HepG2 (cell line): ENCODE data around the gene MBIP. TPM values are rescaled to one million over a fixed set of nuclear protein-coding genes. Genes with fewer than 3 reads are reported as not detected.

ENCODE experiments used
- KLF6 ChIP-seq: IDR thresholded peaks from 2 replicates; pipeline ENCODE4 v1.8.0; 2016; ENCODE audit warnings: missing biosample characterization, missing genetic modification reagents
- NR2F1 ChIP-seq, 2 experiments: fragments of 450-650 bp in 1 of 2; formaldehyde crosslinking in 1 of 2; IDR thresholded peaks; 2 replicates each; pipeline versions ENCODE4 v1.5.0 to v1.6.1; 2016 to 2020; ENCODE audit warnings: mild to moderate bottlenecking in 1 of 2, missing compliant biosample characterization in 1 of 2, missing genetic modification reagents in 1 of 2, moderate library complexity in 1 of 2
- POLR2G ChIP-seq: fragments of 200-400 bp; formaldehyde crosslinking; IDR thresholded peaks from 2 replicates; pipeline ENCODE4 v1.6.1; 2018; ENCODE audit warnings: mild to moderate bottlenecking, low read depth, low read length, moderate library complexity
- RBM22 ChIP-seq: fragments of 200-400 bp; formaldehyde crosslinking; optimal IDR thresholded peaks from 2 replicates; pipeline ENCODE3; 2017; ENCODE audit warnings: mild to moderate bottlenecking, low read length, moderate library complexity
- RBM39 ChIP-seq: fragments of 200-400 bp; formaldehyde crosslinking; IDR thresholded peaks from one replicate; pipeline ENCODE4 v1.6.1; 2018; ENCODE audit warnings: antibody characterized with exemption, mild to moderate bottlenecking, low read depth, low read length; ENCODE audit not compliant: poor library complexity, severe bottlenecking
- REL ChIP-seq: sonication (generic); formaldehyde crosslinking; conservative IDR thresholded peaks from 2 replicates; pipeline ENCODE4 v1.8.0; 2022; ENCODE audit warnings: mild to moderate bottlenecking, missing genetic modification reagents, moderate library complexity
- RFX1 ChIP-seq: fragments of 450-650 bp; IDR thresholded peaks from 2 replicates; pipeline ENCODE4 v1.6.1; 2017
- SP2 ChIP-seq: sonication (generic); formaldehyde crosslinking; IDR thresholded peaks from 2 replicates; pipeline ENCODE4 v1.5.1; 2020; ENCODE audit warnings: mild to moderate bottlenecking, missing genetic modification reagents
- TOPORS ChIP-seq: sonication (generic); formaldehyde crosslinking; IDR thresholded peaks from 2 replicates; pipeline ENCODE4 v1.8.0; 2023; ENCODE audit warnings: mild to moderate bottlenecking, missing genetic modification reagents
- ZNF24 ChIP-seq: fragments of 450-650 bp; IDR thresholded peaks from 2 replicates; pipeline ENCODE4 v1.6.1; 2017; ENCODE audit warnings: antibody characterized with exemption, mild to moderate bottlenecking
- ZNF383 ChIP-seq: sonication (generic); formaldehyde crosslinking; IDR thresholded peaks from 2 replicates; pipeline ENCODE4 v1.4.0; 2020; ENCODE audit warnings: missing genetic modification reagents, mild to moderate bottlenecking, borderline replicate concordance
- ZNF432 ChIP-seq: sonication (generic); formaldehyde crosslinking; IDR thresholded peaks from 2 replicates; pipeline ENCODE4 v1.5.0; 2020; ENCODE audit warnings: missing genetic modification reagents, mild to moderate bottlenecking, borderline replicate concordance
- ZNF713 ChIP-seq: sonication (generic); formaldehyde crosslinking; IDR thresholded peaks from 2 replicates; pipeline ENCODE4 v1.4.0; 2020; ENCODE audit warnings: mild to moderate bottlenecking, missing genetic modification reagents
- ZNF768 ChIP-seq: sonication (generic); formaldehyde crosslinking; IDR thresholded peaks from 2 replicates; pipeline ENCODE4 v1.4.0; 2020; ENCODE audit warnings: missing genetic modification reagents
- ZNF879 ChIP-seq: sonication (generic); formaldehyde crosslinking; IDR thresholded peaks from 2 replicates; pipeline ENCODE4 v1.8.1; 2023; ENCODE audit warnings: missing genetic modification reagents
- polyA plus RNA-seq, 8 experiments: library from polyadenylated mRNA; depleted of rRNA in 3 of 8; stranded (reverse) in 7 of 8; unstranded in 1 of 8; fragments of >200 nt; fragmentation: Illumina TruSeq in 4 of 8; extraction: Trizol in 4 of 8; gene quantifications; 2 replicates each; pipeline versions ENCODE4 v1.2.1 to v1.2.3, GENCODE V29; 2011 to 2016; ENCODE audit warnings: low read depth in 4 of 8, missing spikeins in 1 of 8, mixed read lengths in 1 of 8; ENCODE audit not compliant: insufficient read depth in 1 of 8
- total RNA-seq, 5 experiments: library from RNA; depleted of rRNA; stranded (reverse); fragments of >200 nt; fragmentation: Illumina TruSeq; extraction: Trizol; gene quantifications; 2 replicates each; pipeline ENCODE4 v1.2.3, GENCODE V29; 2016; ENCODE audit warnings: low read depth in 1 of 5
- TF ChIP-seq, protein P1 (sequence below): sonication (generic); formaldehyde crosslinking; IDR thresholded peaks from 2 replicates; pipeline ENCODE4 v1.4.0; 2020; ENCODE audit warnings: missing genetic modification reagents
- TF ChIP-seq, protein P2 (sequence below): sonication (generic); formaldehyde crosslinking; IDR thresholded peaks from 2 replicates; pipeline ENCODE4 v1.4.0; 2020; ENCODE audit warnings: missing genetic modification reagents; ENCODE audit errors: not compliant biosample characterization
- TF ChIP-seq, protein P3 (sequence below): sonication (generic); formaldehyde crosslinking; IDR thresholded peaks from 2 replicates; pipeline ENCODE4 v1.4.0; 2020; ENCODE audit warnings: missing genetic modification reagents, mild to moderate bottlenecking, borderline replicate concordance
- TF ChIP-seq, protein P4 (sequence below): sonication (generic); formaldehyde crosslinking; IDR thresholded peaks from 2 replicates; pipeline ENCODE4 v1.8.1; 2022; ENCODE audit warnings: low read depth, mild to moderate bottlenecking, missing genetic modification reagents
- TF ChIP-seq, protein P5 (sequence below): sonication (generic); formaldehyde crosslinking; IDR thresholded peaks from 2 replicates; pipeline ENCODE4 v1.4.0; 2020; ENCODE audit warnings: missing genetic modification reagents

MBIP gene
- total and polyA plus RNA-seq, 2 of the 13 experiments (the other 11 are each of a cell fraction or from before 2014, with no cell fraction given) = 48.1 to 48.6 TPM

DNA sequence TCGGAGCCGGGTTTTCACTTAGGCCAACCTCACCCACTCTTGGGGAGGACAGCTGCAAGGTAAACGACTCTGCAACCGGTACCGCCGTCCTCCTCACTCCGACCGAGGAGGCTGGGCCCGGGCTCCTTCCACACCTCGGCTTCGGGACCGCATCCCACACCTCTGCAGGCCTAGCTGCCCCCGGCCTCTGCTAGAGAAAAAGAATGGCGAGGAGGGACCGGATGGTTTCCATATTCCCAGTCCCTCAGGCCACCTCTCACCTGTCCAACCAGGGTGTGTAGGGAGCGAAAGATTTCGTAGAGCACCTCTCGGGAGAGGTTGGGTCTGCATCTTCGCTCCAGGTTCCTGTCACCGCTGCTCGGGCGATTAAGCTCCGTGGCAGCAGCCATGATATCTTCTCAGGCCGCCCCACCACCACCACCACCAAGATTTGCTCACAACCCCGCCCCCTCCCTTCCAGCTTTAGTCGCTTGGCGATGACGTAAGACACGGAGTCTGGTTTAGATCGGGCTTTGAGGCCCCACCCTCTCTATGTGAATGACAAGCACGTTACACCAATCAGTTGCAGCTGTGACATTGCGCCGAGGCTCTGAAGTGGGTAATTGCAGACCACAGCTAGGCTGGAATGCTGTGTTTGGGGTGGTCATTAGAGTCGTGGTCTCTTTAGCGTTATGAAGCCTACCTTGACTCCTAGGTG, at the start of gene MBIP (continued):
- TF ChIP-seq, protein P1, sequence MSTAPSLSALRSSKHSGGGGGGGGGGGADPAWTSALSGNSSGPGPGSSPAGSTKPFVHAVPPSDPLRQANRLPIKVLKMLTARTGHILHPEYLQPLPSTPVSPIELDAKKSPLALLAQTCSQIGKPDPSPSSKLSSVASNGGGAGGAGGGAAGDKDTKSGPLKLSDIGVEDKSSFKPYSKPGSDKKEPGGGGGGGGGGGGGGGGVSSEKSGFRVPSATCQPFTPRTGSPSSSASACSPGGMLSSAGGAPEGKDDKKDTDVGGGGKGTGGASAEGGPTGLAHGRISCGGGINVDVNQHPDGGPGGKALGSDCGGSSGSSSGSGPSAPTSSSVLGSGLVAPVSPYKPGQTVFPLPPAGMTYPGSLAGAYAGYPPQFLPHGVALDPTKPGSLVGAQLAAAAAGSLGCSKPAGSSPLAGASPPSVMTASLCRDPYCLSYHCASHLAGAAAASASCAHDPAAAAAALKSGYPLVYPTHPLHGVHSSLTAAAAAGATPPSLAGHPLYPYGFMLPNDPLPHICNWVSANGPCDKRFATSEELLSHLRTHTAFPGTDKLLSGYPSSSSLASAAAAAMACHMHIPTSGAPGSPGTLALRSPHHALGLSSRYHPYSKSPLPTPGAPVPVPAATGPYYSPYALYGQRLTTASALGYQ = 0 out of 2 replicates have a peak, but pooled peaks have one; percentile 56
- TF ChIP-seq, protein P2, sequence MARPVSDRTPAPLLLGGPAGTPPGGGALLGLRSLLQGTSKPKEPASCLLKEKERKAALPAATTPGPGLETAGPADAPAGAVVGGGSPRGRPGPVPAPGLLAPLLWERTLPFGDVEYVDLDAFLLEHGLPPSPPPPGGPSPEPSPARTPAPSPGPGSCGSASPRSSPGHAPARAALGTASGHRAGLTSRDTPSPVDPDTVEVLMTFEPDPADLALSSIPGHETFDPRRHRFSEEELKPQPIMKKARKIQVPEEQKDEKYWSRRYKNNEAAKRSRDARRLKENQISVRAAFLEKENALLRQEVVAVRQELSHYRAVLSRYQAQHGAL = no peak
- TF ChIP-seq ZNF879 (CRISPR knock-in tag) (peak; percentile 64; the same call in 1 of the 2 replicates), RBM39 (peak; percentile 93), ZNF24 (peak; percentile 49), ZNF383 (CRISPR knock-in tag) (no peak; the same call in 1 of the 2 replicates), ZNF432 (no peak), ZNF713 (CRISPR knock-in tag) (no peak), TOPORS (peak; percentile 90), POLR2G (peak; percentile 87), KLF6 (CRISPR knock-in tag) (peak; percentile 87; the same call in 1 of the 2 replicates), NR2F1 (CRISPR knock-in tag; IDR thresholded peaks at IDR 0.05) (peak in 1 of 2 experiments; percentile 62; a peak in 2 of 4 replicates), REL (no peak), RFX1 (no peak), RBM22 (no peak), ZNF768 (CRISPR knock-in tag) (no peak), SP2 (peak; percentile 92)
- TF ChIP-seq, protein P3, sequence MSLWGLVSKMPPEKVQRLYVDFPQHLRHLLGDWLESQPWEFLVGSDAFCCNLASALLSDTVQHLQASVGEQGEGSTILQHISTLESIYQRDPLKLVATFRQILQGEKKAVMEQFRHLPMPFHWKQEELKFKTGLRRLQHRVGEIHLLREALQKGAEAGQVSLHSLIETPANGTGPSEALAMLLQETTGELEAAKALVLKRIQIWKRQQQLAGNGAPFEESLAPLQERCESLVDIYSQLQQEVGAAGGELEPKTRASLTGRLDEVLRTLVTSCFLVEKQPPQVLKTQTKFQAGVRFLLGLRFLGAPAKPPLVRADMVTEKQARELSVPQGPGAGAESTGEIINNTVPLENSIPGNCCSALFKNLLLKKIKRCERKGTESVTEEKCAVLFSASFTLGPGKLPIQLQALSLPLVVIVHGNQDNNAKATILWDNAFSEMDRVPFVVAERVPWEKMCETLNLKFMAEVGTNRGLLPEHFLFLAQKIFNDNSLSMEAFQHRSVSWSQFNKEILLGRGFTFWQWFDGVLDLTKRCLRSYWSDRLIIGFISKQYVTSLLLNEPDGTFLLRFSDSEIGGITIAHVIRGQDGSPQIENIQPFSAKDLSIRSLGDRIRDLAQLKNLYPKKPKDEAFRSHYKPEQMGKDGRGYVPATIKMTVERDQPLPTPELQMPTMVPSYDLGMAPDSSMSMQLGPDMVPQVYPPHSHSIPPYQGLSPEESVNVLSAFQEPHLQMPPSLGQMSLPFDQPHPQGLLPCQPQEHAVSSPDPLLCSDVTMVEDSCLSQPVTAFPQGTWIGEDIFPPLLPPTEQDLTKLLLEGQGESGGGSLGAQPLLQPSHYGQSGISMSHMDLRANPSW = no peak; the same call in 1 of the 2 replicates
- TF ChIP-seq, protein P4, sequence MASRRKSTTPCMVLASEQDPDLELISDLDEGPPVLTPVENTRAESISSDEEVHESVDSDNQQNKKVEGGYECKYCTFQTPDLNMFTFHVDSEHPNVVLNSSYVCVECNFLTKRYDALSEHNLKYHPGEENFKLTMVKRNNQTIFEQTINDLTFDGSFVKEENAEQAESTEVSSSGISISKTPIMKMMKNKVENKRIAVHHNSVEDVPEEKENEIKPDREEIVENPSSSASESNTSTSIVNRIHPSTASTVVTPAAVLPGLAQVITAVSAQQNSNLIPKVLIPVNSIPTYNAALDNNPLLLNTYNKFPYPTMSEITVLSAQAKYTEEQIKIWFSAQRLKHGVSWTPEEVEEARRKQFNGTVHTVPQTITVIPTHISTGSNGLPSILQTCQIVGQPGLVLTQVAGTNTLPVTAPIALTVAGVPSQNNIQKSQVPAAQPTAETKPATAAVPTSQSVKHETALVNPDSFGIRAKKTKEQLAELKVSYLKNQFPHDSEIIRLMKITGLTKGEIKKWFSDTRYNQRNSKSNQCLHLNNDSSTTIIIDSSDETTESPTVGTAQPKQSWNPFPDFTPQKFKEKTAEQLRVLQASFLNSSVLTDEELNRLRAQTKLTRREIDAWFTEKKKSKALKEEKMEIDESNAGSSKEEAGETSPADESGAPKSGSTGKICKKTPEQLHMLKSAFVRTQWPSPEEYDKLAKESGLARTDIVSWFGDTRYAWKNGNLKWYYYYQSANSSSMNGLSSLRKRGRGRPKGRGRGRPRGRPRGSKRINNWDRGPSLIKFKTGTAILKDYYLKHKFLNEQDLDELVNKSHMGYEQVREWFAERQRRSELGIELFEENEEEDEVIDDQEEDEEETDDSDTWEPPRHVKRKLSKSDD (CRISPR knock-in tag) = peak; percentile 92; the same call in 1 of the 2 replicates
- TF ChIP-seq, protein P5, sequence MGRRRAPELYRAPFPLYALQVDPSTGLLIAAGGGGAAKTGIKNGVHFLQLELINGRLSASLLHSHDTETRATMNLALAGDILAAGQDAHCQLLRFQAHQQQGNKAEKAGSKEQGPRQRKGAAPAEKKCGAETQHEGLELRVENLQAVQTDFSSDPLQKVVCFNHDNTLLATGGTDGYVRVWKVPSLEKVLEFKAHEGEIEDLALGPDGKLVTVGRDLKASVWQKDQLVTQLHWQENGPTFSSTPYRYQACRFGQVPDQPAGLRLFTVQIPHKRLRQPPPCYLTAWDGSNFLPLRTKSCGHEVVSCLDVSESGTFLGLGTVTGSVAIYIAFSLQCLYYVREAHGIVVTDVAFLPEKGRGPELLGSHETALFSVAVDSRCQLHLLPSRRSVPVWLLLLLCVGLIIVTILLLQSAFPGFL (CRISPR knock-in tag) = no peak
